Measurements from ENCODE around the gene OLA1.

GRCh38 chr2:174078275-174078674, 170.1 kb downstream of the OLA1 start:
- TF ChIP-seq, protein P1, sequence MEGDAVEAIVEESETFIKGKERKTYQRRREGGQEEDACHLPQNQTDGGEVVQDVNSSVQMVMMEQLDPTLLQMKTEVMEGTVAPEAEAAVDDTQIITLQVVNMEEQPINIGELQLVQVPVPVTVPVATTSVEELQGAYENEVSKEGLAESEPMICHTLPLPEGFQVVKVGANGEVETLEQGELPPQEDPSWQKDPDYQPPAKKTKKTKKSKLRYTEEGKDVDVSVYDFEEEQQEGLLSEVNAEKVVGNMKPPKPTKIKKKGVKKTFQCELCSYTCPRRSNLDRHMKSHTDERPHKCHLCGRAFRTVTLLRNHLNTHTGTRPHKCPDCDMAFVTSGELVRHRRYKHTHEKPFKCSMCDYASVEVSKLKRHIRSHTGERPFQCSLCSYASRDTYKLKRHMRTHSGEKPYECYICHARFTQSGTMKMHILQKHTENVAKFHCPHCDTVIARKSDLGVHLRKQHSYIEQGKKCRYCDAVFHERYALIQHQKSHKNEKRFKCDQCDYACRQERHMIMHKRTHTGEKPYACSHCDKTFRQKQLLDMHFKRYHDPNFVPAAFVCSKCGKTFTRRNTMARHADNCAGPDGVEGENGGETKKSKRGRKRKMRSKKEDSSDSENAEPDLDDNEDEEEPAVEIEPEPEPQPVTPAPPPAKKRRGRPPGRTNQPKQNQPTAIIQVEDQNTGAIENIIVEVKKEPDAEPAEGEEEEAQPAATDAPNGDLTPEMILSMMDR (IDR thresholded peaks at IDR 0.05): no peak; the same call in 1 of the 2 replicates
- TF ChIP-seq ATF3 (CRISPR knock-in tag; conservative IDR thresholded peaks at IDR 0.05): no peak

Measured in WTC11 (cell line).